ENCODE results near the gene PPP2CA. TPM values are rescaled to one million over a fixed set of nuclear protein-coding genes. Genes with fewer than 3 reads are reported as not detected.

Gene PPP2CA
- total and polyA plus RNA-seq, 10 of the 15 experiments (the other 5 are each of a cell fraction or from before 2014, with no cell fraction given): 18.6 to 385 (median 134) TPM

DNA sequence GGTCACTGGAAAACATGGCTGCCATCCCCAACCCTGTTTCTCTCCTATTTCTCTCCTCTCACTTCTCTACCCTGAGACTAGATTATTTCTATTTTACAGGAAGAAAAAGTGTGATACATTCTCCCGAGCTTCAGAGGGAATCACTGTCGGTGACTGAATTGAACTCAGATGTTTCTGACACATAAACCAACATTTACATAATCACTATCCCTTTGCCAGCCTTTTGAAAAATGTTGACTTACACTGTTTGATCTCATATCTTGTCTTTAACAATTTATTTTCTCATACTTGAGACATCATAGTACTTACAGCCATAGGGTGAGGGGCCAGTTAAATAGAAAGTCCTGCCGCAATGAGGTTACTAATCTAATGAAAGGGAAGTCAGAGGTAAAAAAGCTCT, 25.1 kb upstream of the PPP2CA start:
- FAIRE-seq (no peak), DNase-seq (ENCODE audit: low read depth, low spot score) (no peak), ATAC-seq (no peak)
- ChIA-PET SMC1A (ENCODE audit: uncharacterized antibody, unreplicated experiment) (no interaction called here), POLR2A (no interaction called here), CTCF (no interaction called here), RAD21 (ENCODE audit: unreplicated experiment) (no interaction called here)
- H2AFZ ChIP-seq (ENCODE audit: control insufficient read depth, low read depth, low read length): no peak overlapping the region
- WGBS (ENCODE audit: insufficient coverage, insufficient replicate concordance, low lambda C conversion rate, missing lambda C conversion rate): 88% methylated on average over 3 of the region's 3 CpGs
- H3K4me3 ChIP-seq: no peak overlapping the region
- intact Hi-C loops (cut with micrococcal nuclease; ENCODE audit: unreplicated experiment): no loop called here
- H3K4me1 ChIP-seq (ENCODE audit: control insufficient read depth, insufficient read depth, low read length): no peaks in the 10 kb centered on the region
- H3K27ac ChIP-seq (ENCODE audit: control insufficient read depth, insufficient read depth): no peak overlapping the region
- H3K27me3 ChIP-seq (replicated peaks in 1 of 2; ENCODE audit: control insufficient read depth in 2 of 2, insufficient read depth in 2 of 2, low read length in 1 of 2): peaks cover 0 to 3% of the 10 kb centered on the region in 2 experiments; a peak in 1 of 4 replicates
- no peak overlapping the region for H3K9ac ChIP-seq (ENCODE audit: control insufficient read depth, insufficient read depth, low read length)
- no peaks in the 10 kb centered on the region; the same call in 1 of the 2 replicates for H4K20me1 ChIP-seq (ENCODE audit: control insufficient read depth, insufficient read depth)
- in situ Hi-C loops (cut with MboI): no loop called here
- no peak overlapping the region for H3K4me2 ChIP-seq (ENCODE audit: control insufficient read depth, insufficient read depth)
- H3K36me3 ChIP-seq (ENCODE audit: control insufficient read depth in 2 of 2, insufficient read depth in 2 of 2, low read length in 1 of 2): no peaks in the 10 kb centered on the region
- no peaks in the 10 kb centered on the region for H3K79me2 ChIP-seq (ENCODE audit: control insufficient read depth, insufficient read depth, low read length)
- no TSS peak for BruUV-seq (replicated peaks)
- TF ChIP-seq FOXM1 (IDR thresholded peaks at IDR 0.05; ENCODE audit: low read depth, low read length): no peak
- no peaks in the 10 kb centered on the region for H3K9me3 ChIP-seq (replicated peaks; ENCODE audit: control insufficient read depth, insufficient read depth, low read length)

DNA sequence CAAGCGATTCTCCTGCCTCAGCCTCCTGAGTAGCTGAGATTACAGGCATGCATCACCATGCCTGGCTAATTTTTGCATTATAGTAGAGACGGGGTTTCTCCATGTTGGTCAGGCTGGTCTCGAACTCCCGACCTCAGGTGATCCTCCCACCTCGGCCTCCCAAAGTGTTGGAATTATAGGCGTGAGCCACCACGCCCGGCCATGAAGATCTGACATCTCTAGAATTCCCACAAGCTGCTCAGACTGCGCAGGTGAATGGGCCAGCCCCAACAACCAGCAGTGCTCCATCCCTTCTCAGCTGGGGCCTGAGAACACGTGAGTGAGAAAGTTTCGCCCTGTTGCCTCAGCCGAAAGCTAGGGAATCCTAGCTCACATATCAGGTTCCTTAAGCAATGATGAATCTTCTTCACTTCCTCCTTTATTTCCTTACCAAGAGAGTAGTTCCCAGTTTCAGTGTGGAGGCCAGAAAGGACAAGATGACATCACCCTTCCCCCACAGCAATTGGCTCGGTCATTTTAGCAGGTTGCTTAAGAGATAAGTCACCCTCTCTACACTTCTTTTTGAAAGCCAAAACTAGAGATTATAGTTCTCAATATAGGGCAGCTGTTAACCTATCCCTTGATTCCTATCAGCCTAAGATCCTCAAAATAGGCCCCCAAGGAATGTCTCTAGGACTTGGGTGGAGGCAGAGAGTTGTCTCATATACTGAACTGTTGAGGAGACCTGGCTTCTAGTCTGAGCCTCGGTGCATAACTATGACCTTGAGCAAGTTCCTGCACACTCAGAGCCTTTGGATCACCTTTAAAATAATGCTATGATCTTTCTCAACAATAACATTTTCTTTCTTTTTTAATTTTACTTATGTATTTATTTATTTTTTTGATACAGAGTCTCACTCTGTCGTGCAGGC, 23.9 kb upstream of the PPP2CA start:
- ChIA-PET SMC1A (ENCODE audit: uncharacterized antibody, unreplicated experiment) (interaction anchor here (0.6 kb wide), 1 partner anchor 462 kb away, joined by 3 read pairs; no protein-coding TSS in a partner anchor), CTCF (interaction anchor here (1.0 to 1.5 kb wide), 2 partner anchors 12 to 50 kb away, joined by 3 to 4 read pairs; no protein-coding TSS in a partner anchor), RAD21 (ENCODE audit: unreplicated experiment) (no interaction called here), POLR2A (no interaction called here)
- no TSS peak for BruUV-seq (replicated peaks)
- H3K27ac ChIP-seq (ENCODE audit: control insufficient read depth, insufficient read depth): no peak overlapping the region
- H3K9me3 ChIP-seq (replicated peaks; ENCODE audit: control insufficient read depth, insufficient read depth, low read length): no peaks in the 10 kb centered on the region
- H3K4me1 ChIP-seq (ENCODE audit: control insufficient read depth, insufficient read depth, low read length): no peaks in the 10 kb centered on the region
- ATAC-seq: no peak
- H3K9ac ChIP-seq (ENCODE audit: control insufficient read depth, insufficient read depth, low read length): no peak overlapping the region
- no peaks in the 10 kb centered on the region for H3K27me3 ChIP-seq (replicated peaks in 1 of 2; ENCODE audit: control insufficient read depth in 2 of 2, insufficient read depth in 2 of 2, low read length in 1 of 2)
- intact Hi-C loops (cut with micrococcal nuclease; ENCODE audit: unreplicated experiment) (no loop called here), in situ Hi-C loops (cut with MboI) (no loop called here)
- no peak for DNase-seq (ENCODE audit: low read depth, low spot score)
- no peaks in the 10 kb centered on the region for H3K79me2 ChIP-seq (ENCODE audit: control insufficient read depth, insufficient read depth, low read length)
- H3K4me3 ChIP-seq: no peak overlapping the region
- no peak overlapping the region for H3K4me2 ChIP-seq (ENCODE audit: control insufficient read depth, insufficient read depth)
- H3K36me3 ChIP-seq (ENCODE audit: control insufficient read depth in 2 of 2, insufficient read depth in 2 of 2, low read length in 1 of 2): no peaks in the 10 kb centered on the region
- WGBS (ENCODE audit: insufficient coverage, insufficient replicate concordance, low lambda C conversion rate, missing lambda C conversion rate): 59% methylated on average over 15 of the region's 15 CpGs
- H2AFZ ChIP-seq (ENCODE audit: control insufficient read depth, low read depth, low read length): no peak overlapping the region
- H4K20me1 ChIP-seq (ENCODE audit: control insufficient read depth, insufficient read depth): no peaks in the 10 kb centered on the region; the same call in 1 of the 2 replicates
- no peak for FAIRE-seq
- TF ChIP-seq, protein P1, sequence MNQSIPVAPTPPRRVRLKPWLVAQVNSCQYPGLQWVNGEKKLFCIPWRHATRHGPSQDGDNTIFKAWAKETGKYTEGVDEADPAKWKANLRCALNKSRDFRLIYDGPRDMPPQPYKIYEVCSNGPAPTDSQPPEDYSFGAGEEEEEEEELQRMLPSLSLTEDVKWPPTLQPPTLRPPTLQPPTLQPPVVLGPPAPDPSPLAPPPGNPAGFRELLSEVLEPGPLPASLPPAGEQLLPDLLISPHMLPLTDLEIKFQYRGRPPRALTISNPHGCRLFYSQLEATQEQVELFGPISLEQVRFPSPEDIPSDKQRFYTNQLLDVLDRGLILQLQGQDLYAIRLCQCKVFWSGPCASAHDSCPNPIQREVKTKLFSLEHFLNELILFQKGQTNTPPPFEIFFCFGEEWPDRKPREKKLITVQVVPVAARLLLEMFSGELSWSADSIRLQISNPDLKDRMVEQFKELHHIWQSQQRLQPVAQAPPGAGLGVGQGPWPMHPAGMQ (IDR thresholded peaks at IDR 0.05; ENCODE audit: borderline replicate concordance): no peak
- no peak for TF ChIP-seq SUZ12 (IDR thresholded peaks at IDR 0.05; ENCODE audit: unreplicated experiment)
- TF ChIP-seq, protein P2, sequence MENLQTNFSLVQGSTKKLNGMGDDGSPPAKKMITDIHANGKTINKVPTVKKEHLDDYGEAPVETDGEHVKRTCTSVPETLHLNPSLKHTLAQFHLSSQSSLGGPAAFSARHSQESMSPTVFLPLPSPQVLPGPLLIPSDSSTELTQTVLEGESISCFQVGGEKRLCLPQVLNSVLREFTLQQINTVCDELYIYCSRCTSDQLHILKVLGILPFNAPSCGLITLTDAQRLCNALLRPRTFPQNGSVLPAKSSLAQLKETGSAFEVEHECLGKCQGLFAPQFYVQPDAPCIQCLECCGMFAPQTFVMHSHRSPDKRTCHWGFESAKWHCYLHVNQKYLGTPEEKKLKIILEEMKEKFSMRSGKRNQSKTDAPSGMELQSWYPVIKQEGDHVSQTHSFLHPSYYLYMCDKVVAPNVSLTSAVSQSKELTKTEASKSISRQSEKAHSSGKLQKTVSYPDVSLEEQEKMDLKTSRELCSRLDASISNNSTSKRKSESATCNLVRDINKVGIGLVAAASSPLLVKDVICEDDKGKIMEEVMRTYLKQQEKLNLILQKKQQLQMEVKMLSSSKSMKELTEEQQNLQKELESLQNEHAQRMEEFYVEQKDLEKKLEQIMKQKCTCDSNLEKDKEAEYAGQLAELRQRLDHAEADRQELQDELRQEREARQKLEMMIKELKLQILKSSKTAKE (IDR thresholded peaks at IDR 0.05; ENCODE audit: low read depth, poor library complexity, severe bottlenecking): no peak
- TF ChIP-seq, protein P3, sequence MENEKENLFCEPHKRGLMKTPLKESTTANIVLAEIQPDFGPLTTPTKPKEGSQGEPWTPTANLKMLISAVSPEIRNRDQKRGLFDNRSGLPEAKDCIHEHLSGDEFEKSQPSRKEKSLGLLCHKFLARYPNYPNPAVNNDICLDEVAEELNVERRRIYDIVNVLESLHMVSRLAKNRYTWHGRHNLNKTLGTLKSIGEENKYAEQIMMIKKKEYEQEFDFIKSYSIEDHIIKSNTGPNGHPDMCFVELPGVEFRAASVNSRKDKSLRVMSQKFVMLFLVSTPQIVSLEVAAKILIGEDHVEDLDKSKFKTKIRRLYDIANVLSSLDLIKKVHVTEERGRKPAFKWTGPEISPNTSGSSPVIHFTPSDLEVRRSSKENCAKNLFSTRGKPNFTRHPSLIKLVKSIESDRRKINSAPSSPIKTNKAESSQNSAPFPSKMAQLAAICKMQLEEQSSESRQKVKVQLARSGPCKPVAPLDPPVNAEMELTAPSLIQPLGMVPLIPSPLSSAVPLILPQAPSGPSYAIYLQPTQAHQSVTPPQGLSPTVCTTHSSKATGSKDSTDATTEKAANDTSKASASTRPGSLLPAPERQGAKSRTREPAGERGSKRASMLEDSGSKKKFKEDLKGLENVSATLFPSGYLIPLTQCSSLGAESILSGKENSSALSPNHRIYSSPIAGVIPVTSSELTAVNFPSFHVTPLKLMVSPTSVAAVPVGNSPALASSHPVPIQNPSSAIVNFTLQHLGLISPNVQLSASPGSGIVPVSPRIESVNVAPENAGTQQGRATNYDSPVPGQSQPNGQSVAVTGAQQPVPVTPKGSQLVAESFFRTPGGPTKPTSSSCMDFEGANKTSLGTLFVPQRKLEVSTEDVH (IDR thresholded peaks at IDR 0.05; ENCODE audit: low read depth, partially characterized antibody): no peak
- TF ChIP-seq, protein P4, sequence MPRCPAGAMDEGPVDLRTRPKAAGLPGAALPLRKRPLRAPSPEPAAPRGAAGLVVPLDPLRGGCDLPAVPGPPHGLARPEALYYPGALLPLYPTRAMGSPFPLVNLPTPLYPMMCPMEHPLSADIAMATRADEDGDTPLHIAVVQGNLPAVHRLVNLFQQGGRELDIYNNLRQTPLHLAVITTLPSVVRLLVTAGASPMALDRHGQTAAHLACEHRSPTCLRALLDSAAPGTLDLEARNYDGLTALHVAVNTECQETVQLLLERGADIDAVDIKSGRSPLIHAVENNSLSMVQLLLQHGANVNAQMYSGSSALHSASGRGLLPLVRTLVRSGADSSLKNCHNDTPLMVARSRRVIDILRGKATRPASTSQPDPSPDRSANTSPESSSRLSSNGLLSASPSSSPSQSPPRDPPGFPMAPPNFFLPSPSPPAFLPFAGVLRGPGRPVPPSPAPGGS (IDR thresholded peaks at IDR 0.05; ENCODE audit: borderline replicate concordance, insufficient read depth, low read depth, low read length, poor library complexity, severe bottlenecking): no peak

All from GM12878 (cell line).